ENCODE data around the gene PRUNE2.

- no peak for TF ChIP-seq CTCF (IDR thresholded peaks at IDR 0.05)
- no peak for TF ChIP-seq POLR2A (IDR thresholded peaks at IDR 0.05)
- no peak for TF ChIP-seq POLR2AphosphoS5 (IDR thresholded peaks at IDR 0.05)
Observed at GRCh38 chr9:76729116-76729515, 176.8 kb downstream of the PRUNE2 start.

Data from breast epithelium (tissue), 3 donors.